ENCODE results near the gene PLSCR4. TPM values are rescaled to one million over a fixed set of nuclear protein-coding genes. Genes with fewer than 3 reads are reported as not detected.
A peak's percentile ranks its signal among the peaks of the same experiment; 100 is the strongest.

Gene PLSCR4
- total RNA-seq, 1 donor from 2014 or later, result 5.7 TPM

GRCh38 chr3:146164971-146165769, 85.7 kb downstream of the PLSCR4 start:
- FAIRE-seq, result no peak
- no peak for DNase-seq (ENCODE audit: low spot score in 2 of 2)

GRCh38 chr3:146164506-146164905, 86.4 kb downstream of the PLSCR4 start:
- DNase-seq (ENCODE audit: low spot score in 2 of 2) (no peak), FAIRE-seq (no peak)

- DNase-seq (ENCODE audit: low spot score in 2 of 2), result no peak
- no peak for FAIRE-seq
Observed at GRCh38 chr3:146164071-146164470, 86.8 kb downstream of the PLSCR4 start.

DNA sequence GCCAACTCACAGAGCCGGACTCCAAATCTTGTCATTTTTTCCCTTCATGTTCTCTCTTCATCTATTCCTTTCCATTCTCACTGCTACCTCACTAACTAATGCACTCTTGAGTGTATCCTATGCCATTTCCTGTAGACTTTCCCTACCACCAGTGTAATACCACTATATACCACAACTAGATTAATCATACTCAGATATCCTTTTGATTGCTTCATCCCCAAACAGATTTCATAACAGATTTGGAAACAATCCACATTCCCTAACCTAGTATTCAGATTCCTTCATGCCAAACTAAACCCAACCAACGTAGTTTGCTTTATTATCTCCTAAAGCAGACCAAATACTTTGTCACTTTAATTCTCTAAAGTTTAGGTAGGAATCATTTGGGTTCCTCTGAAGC, 87.3 kb downstream of the PLSCR4 start:
- FAIRE-seq, result no peak
- DNase-seq (ENCODE audit: low spot score in 2 of 2), result no peak

GRCh38 chr3:146162561-146162960, 88.3 kb downstream of the PLSCR4 start:
- FAIRE-seq (no peak), DNase-seq (ENCODE audit: low spot score in 2 of 2) (no peak)

- peak in 1 of 2 donors; percentile 21 for DNase-seq (ENCODE audit: low spot score in 2 of 2)
Observed at GRCh38 chr3:146161663-146162002, 89.3 kb downstream of the PLSCR4 start.

GRCh38 chr3:146160964-146161662, 89.8 kb downstream of the PLSCR4 start, which contains the start of gene PLOD2:
TSS of gene PLOD2 (minus strand) at chr3:146161184. CDS start at chr3:146160989, 195 bp downstream.
- DNase-seq (ENCODE audit: low spot score in 2 of 2) (peak; percentile 70 to 71), FAIRE-seq (no peak)

More at GRCh38 chr3:146161663-146162002, 89.3 kb downstream of the PLSCR4 start:
- FAIRE-seq, result no peak

GRCh38 chr3:146160321-146160963, 90.5 kb downstream of the PLSCR4 start:
- peak; percentile 47 to 49 for DNase-seq (ENCODE audit: low spot score in 2 of 2)
- FAIRE-seq, result no peak

DNA sequence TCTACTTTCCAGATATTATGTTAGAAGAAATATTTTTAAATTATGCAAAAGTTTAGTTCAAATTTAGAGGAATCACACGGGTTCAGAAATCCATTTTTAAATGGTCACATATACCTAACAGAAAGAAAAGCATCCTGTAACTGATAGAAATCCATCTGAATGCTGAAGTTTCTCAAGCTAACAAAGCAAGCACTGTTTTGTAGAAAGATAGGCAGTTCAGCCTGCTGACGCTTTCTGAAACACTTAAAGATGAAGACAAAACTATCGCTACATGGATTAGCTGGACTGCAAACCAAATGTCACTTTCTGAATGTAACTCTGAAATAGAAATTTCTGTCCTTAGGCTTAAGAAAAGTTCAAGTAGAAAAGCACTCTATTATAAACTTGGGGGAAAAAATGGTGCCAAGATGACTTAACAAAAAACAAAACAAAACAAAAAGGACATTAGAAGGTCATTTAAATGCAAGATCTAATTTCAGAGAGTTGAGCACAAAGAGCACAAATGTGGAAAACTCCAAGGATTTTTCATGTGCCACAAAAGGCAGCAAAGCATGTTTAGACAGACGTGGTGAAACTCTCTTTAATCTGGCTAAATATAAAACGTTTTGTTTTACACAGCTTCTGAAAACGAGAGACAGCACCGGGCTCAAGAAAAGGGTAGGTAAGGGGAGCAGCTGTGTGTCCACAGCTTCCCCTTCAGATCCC, 91.1 kb downstream of the PLSCR4 start:
- DNase-seq (ENCODE audit: low spot score in 2 of 2), result peak in 1 of 2 donors; percentile 31
- no peak for FAIRE-seq

GRCh38 chr3:146159037-146159436, 91.9 kb downstream of the PLSCR4 start:
- DNase-seq (ENCODE audit: low spot score in 2 of 2) (no peak), FAIRE-seq (no peak)

- DNase-seq (ENCODE audit: low spot score in 2 of 2) (no peak), FAIRE-seq (no peak)
Observed at GRCh38 chr3:146157325-146158060, 93.4 kb downstream of the PLSCR4 start.

GRCh38 chr3:146156666-146157314, 94.1 kb downstream of the PLSCR4 start:
- no peak for DNase-seq (ENCODE audit: low spot score in 2 of 2)
- FAIRE-seq, result no peak

- FAIRE-seq (no peak), DNase-seq (ENCODE audit: low spot score in 2 of 2) (no peak)
Observed at GRCh38 chr3:146156095-146156494, 94.8 kb downstream of the PLSCR4 start.

- FAIRE-seq (no peak), DNase-seq (ENCODE audit: low spot score in 2 of 2) (no peak)
Observed at GRCh38 chr3:146154995-146155394, 95.9 kb downstream of the PLSCR4 start.

DNA sequence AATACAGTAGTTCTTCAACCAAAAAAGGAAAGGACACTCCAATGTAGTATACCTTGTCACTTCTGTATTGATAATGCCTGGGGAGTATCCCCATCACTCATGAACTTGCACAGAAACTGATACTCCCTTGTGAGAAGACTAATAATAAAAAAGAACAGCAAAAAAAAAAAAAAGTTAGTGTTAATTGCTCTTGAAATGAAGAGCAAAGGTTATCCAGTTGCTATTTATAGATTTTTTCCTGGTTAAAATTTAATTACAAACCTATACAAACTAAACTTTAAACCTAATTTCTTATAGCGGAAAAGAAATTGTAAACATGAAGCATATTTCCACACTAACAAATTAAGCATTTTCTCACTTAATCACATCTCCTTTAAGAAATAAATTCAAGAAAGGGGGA, 96.6 kb downstream of the PLSCR4 start:
- FAIRE-seq (no peak), DNase-seq (ENCODE audit: low spot score in 2 of 2) (no peak)

DNA sequence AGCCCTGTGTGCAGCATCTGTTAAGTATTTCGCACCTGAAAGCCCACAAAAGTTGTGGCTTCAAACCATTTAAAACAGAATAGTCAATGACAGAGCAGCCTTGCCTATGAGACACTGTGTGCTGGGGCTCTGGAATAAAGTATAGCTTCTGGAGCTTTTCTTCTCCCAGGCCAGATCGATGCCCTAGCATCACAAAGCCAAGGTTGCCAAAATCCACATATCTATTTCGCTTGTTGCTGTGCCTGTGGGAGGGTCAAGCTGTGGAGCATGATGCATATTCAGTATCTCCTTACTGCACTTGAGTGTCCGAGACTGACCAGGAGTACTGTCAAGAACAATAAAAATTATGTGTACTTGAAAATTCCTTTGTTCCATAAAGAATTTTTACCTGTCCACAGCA, 97.5 kb downstream of the PLSCR4 start:
- DNase-seq (ENCODE audit: low spot score in 2 of 2) (no peak), FAIRE-seq (no peak)

- DNase-seq (ENCODE audit: low spot score in 2 of 2) (no peak), FAIRE-seq (no peak)
Observed at GRCh38 chr3:146152834-146153233, 98.1 kb downstream of the PLSCR4 start.

DNA sequence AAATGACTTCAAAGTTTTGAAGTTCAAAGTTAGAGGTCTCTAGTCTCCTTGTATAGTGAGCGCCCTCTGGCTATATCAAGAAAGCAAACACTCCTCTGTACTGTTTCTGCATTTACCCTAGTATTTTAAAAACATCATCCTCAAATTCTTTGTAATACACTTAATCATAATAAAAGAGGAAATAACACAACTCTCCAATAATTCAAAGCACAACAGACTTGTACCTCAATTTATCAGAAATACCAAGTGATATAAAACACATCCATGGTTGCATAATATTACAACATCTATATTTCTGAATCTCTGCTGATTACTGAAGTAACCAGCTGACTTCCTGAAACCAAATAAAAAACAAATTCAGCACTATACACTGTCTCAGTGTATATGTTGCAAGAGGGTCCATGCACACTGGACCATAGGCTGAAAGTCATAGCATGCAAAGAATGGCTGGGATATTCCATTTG, 102.4 kb downstream of the PLSCR4 start:
- DNase-seq (ENCODE audit: low spot score in 2 of 2) (no peak), FAIRE-seq (no peak)

GRCh38 chr3:146145642-146146041, 105.3 kb downstream of the PLSCR4 start:
- FAIRE-seq (no peak), DNase-seq (ENCODE audit: low spot score in 2 of 2) (no peak)
